Measurements from ENCODE around the gene MBNL3. TPM values are rescaled to one million over a fixed set of nuclear protein-coding genes. Genes with fewer than 3 reads are reported as not detected.

The MBNL3 gene
- polyA plus RNA-seq, 1 of the 3 experiments (the other 2 are of a cell fraction), result 0.21 TPM

DNA sequence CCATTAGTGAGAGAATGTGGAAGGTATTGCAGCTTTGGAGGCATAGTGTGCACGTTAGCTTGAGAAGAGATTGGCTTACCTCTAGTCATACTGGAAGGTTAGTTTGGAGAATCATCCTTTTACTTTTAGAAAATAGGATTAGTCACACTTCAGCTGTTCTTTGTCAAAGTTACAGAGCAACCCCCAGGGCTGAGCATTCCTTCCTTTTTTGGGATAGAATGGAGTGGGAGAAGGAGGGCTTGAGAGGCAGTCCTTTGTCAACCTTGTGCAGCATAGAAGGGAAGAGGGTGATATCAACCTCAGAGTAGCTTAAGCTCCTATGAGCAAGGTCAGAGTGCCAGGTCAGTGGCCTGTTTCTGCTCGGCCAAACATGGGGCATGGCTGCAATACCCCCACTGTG, 8.6 kb upstream of the MBNL3 start:
- POLR2A ChIA-PET, result no interaction called here
- no peak overlapping the region for H2AFZ ChIP-seq (ENCODE audit: low read depth)
- no peak overlapping the region for H3K4me2 ChIP-seq
- 34% methylated on average over 2 of the region's 2 CpGs for WGBS (ENCODE audit: low lambda C conversion rate)
- CTCF ChIA-PET, result no interaction called here
- H3K27me3 ChIP-seq (ENCODE audit: insufficient read depth), result peaks cover 7% of the 10 kb centered on the region; the same call in 1 of the 2 replicates
- no peaks in the 10 kb centered on the region for H3K9me3 ChIP-seq
- no peaks in the 10 kb centered on the region for H4K20me1 ChIP-seq (ENCODE audit: insufficient read depth)
- no peaks in the 10 kb centered on the region for H3K36me3 ChIP-seq (replicated peaks in 1 of 2; ENCODE audit: control insufficient read depth in 1 of 2, insufficient read depth in 2 of 2, low read length in 1 of 2)
- H3K4me1 ChIP-seq (ENCODE audit: control insufficient read depth in 1 of 2, insufficient read depth in 2 of 2, low read depth in 1 of 2, low read length in 1 of 2), result no peaks in the 10 kb centered on the region
- no peaks in the 10 kb centered on the region for H3K9me2 ChIP-seq
- H3K9ac ChIP-seq, result no peak overlapping the region
- no peak overlapping the region for H3K4me3 ChIP-seq (ENCODE audit: low read depth in 2 of 2, low read length in 1 of 2)
- TF ChIP-seq, protein P1, sequence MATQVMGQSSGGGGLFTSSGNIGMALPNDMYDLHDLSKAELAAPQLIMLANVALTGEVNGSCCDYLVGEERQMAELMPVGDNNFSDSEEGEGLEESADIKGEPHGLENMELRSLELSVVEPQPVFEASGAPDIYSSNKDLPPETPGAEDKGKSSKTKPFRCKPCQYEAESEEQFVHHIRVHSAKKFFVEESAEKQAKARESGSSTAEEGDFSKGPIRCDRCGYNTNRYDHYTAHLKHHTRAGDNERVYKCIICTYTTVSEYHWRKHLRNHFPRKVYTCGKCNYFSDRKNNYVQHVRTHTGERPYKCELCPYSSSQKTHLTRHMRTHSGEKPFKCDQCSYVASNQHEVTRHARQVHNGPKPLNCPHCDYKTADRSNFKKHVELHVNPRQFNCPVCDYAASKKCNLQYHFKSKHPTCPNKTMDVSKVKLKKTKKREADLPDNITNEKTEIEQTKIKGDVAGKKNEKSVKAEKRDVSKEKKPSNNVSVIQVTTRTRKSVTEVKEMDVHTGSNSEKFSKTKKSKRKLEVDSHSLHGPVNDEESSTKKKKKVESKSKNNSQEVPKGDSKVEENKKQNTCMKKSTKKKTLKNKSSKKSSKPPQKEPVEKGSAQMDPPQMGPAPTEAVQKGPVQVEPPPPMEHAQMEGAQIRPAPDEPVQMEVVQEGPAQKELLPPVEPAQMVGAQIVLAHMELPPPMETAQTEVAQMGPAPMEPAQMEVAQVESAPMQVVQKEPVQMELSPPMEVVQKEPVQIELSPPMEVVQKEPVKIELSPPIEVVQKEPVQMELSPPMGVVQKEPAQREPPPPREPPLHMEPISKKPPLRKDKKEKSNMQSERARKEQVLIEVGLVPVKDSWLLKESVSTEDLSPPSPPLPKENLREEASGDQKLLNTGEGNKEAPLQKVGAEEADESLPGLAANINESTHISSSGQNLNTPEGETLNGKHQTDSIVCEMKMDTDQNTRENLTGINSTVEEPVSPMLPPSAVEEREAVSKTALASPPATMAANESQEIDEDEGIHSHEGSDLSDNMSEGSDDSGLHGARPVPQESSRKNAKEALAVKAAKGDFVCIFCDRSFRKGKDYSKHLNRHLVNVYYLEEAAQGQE (IDR thresholded peaks at IDR 0.05; ENCODE audit: low read depth, low read length), result no peak
- TF ChIP-seq EP300 (IDR thresholded peaks at IDR 0.05; ENCODE audit: borderline replicate concordance in 1 of 2, low read depth in 1 of 2, low read length in 1 of 2) (no peak), YY1 (IDR thresholded peaks at IDR 0.05; ENCODE audit: low read depth) (no peak), RAD21 (IDR thresholded peaks at IDR 0.05; ENCODE audit: low read length) (no peak), TEAD4 (IDR thresholded peaks at IDR 0.05; ENCODE audit: borderline replicate concordance, insufficient read depth) (no peak), RFX5 (IDR thresholded peaks at IDR 0.05; ENCODE audit: low read length) (no peak), GATA2 (CRISPR knock-in tag; IDR thresholded peaks at IDR 0.05) (no peak), GABPA (IDR thresholded peaks at IDR 0.05; ENCODE audit: low read depth) (no peak), ELF1 (IDR thresholded peaks at IDR 0.05) (no peak), EZH2phosphoT487 (IDR thresholded peaks at IDR 0.05; ENCODE audit: borderline replicate concordance, low read depth) (no peak), RXRA (IDR thresholded peaks at IDR 0.05; ENCODE audit: borderline replicate concordance, low read depth) (no peak), TCF12 (IDR thresholded peaks at IDR 0.05) (no peak), SMC3 (IDR thresholded peaks at IDR 0.05; ENCODE audit: low read depth, low read length) (no peak), TAF1 (IDR thresholded peaks at IDR 0.05; ENCODE audit: borderline replicate concordance, low read depth, low read length) (no peak), SIN3A (IDR thresholded peaks at IDR 0.05; ENCODE audit: borderline replicate concordance, low read depth, low read length) (no peak)
- TF ChIP-seq, protein P2, sequence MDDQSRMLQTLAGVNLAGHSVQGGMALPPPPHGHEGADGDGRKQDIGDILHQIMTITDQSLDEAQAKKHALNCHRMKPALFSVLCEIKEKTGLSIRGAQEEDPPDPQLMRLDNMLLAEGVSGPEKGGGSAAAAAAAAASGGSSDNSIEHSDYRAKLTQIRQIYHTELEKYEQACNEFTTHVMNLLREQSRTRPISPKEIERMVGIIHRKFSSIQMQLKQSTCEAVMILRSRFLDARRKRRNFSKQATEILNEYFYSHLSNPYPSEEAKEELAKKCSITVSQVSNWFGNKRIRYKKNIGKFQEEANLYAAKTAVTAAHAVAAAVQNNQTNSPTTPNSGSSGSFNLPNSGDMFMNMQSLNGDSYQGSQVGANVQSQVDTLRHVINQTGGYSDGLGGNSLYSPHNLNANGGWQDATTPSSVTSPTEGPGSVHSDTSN (IDR thresholded peaks at IDR 0.05), result no peak
- H3K79me2 ChIP-seq (ENCODE audit: insufficient read depth), result no peaks in the 10 kb centered on the region
- DNase-seq, result no peak
- H3K27ac ChIP-seq (ENCODE audit: low read depth in 2 of 2, low read length in 1 of 2), result no peak overlapping the region
- no peaks in the 10 kb centered on the region for H3F3A ChIP-seq (replicated peaks; ENCODE audit: insufficient read depth)
